Activated B cell treated with CpG ODN at 0.5 μM for 24 hours (primary cell): ENCODE data around the gene STEAP2. TPM values are rescaled to one million over a fixed set of nuclear protein-coding genes. Genes with fewer than 3 reads are reported as not detected.
"Not testable (repeated sequence)": the region's sequence is repeated elsewhere in the genome, so short reads cannot be mapped to it uniquely, and the experiment has no call there.

Experiments used
- ATAC-seq: fragments of 200-7000 bp; cut with Tn5 transposase; one replicate; pipeline ENCODE4 v1.10.0; 2021; ENCODE audit warnings: low read depth, mild to moderate bottlenecking, moderate library complexity
- CTCF ChIA-PET: fragments of 350-600 bp; sonication (Branson Sonifier 250); formaldehyde crosslinking; loops from one replicate; lab custom pipeline; 2021; ENCODE audit warnings: antibody characterized with exemption; lab: Charles Lee
- POLR2A ChIA-PET: fragments of 350-600 bp; sonication (Branson Sonifier 250); formaldehyde crosslinking; loops from one replicate; lab custom pipeline; 2021; ENCODE audit warnings: antibody characterized with exemption; lab: Charles Lee
- DNase-seq: peaks from one replicate; pipeline ENCODE4 v3.0.0; 2022
- H3K27ac Mint-ChIP-seq: one replicate; pipeline ENCODE4 v1.8.0; 2020; ENCODE audit warnings: mixed read lengths
- H3K27me3 Mint-ChIP-seq: one replicate; pipeline ENCODE4 v1.8.0; 2021; ENCODE audit warnings: mixed read lengths
- H3K36me3 Mint-ChIP-seq: one replicate; pipeline ENCODE4 v1.8.0; 2021; ENCODE audit warnings: low read depth, mixed read lengths
- H3K4me1 Mint-ChIP-seq: one replicate; pipeline ENCODE4 v1.8.0; 2021; ENCODE audit warnings: mixed read lengths
- H3K4me3 Mint-ChIP-seq: one replicate; pipeline ENCODE4 v1.8.0; 2020; ENCODE audit warnings: mild to moderate bottlenecking, mixed read lengths
- H3K9me3 Mint-ChIP-seq: one replicate; pipeline ENCODE4 v1.8.0; 2020; ENCODE audit warnings: mixed read lengths
- intact Hi-C: fragments of 100-400 bp; cut with micrococcal nuclease; formaldehyde crosslinking; loops from one replicate; pipeline ENCODE4 v1.15.1; 2024
- total RNA-seq: library from RNA; stranded (reverse); gene quantifications from 2 replicates; pipeline ENCODE4 v1.2.3, GENCODE V29; 2022
- TF ChIP-seq, protein P1 (sequence below): fragments of 200-600 bp; IDR thresholded peaks from one replicate; pipeline ENCODE4 v1.8.0; 2022; ENCODE audit warnings: antibody characterized with exemption, mild to moderate bottlenecking

The STEAP2 gene
- total RNA-seq, 1 donor from 2014 or later: not detected

DNA sequence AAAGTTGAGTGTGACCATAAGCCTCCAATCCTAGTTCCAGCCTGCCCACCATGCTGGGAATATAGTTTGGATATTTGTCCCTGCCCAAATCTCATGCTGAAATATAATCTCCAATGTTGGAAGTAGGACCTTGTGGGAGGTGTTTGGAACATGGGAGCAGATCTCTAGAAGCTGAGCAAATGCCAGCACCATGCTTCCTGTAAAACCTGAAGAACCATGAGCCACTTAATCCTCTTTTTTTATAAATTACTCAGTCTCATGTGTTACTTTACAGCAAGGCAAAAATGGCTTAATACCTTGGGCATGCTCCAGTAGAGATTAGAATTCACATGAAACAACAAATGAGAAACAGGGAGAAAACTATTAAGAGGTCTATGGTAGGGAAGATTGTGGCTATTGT, 30.1 kb upstream of the STEAP2 start:
- ChIA-PET POLR2A (no interaction called here), CTCF (no interaction called here)
- Mint-ChIP-seq H3K9me3 (peaks cover 4% of the 10 kb centered on the region), H3K4me3 (no peak overlapping the region), H3K27me3 (no peaks in the 10 kb centered on the region), H3K27ac (no peak overlapping the region), H3K36me3 (no peaks in the 10 kb centered on the region), H3K4me1 (peaks cover 23% of the 10 kb centered on the region)
- intact Hi-C loops: no loop called here
- DNase-seq (no peak), ATAC-seq (no peak)
- TF ChIP-seq, protein P1, sequence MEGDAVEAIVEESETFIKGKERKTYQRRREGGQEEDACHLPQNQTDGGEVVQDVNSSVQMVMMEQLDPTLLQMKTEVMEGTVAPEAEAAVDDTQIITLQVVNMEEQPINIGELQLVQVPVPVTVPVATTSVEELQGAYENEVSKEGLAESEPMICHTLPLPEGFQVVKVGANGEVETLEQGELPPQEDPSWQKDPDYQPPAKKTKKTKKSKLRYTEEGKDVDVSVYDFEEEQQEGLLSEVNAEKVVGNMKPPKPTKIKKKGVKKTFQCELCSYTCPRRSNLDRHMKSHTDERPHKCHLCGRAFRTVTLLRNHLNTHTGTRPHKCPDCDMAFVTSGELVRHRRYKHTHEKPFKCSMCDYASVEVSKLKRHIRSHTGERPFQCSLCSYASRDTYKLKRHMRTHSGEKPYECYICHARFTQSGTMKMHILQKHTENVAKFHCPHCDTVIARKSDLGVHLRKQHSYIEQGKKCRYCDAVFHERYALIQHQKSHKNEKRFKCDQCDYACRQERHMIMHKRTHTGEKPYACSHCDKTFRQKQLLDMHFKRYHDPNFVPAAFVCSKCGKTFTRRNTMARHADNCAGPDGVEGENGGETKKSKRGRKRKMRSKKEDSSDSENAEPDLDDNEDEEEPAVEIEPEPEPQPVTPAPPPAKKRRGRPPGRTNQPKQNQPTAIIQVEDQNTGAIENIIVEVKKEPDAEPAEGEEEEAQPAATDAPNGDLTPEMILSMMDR: no peak

DNA sequence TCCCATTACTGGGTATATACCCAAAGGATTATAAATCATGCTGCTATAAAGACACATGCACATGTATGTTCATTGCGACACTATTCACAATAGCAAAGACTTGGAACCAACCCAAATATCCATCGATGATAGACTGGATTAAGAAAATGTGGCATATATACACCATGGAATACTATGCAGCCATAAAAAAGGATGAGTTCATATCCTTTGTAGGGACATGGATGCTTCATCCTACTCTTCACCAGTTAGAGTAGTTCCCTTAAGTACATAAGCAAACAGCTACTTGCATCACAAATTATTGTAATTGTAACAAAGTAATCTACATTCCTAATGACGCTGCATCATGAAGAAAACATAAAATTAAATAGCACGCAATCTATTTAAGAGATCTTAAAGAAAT, 25.2 kb upstream of the STEAP2 start:
- DNase-seq, H3K9me3 Mint-ChIP-seq, H3K36me3 Mint-ChIP-seq, ATAC-seq, H3K27me3 Mint-ChIP-seq, H3K4me3 Mint-ChIP-seq, intact Hi-C loops, H3K27ac Mint-ChIP-seq, H3K4me1 Mint-ChIP-seq, POLR2A ChIA-PET, CTCF ChIA-PET: not testable (repeated sequence)

DNA sequence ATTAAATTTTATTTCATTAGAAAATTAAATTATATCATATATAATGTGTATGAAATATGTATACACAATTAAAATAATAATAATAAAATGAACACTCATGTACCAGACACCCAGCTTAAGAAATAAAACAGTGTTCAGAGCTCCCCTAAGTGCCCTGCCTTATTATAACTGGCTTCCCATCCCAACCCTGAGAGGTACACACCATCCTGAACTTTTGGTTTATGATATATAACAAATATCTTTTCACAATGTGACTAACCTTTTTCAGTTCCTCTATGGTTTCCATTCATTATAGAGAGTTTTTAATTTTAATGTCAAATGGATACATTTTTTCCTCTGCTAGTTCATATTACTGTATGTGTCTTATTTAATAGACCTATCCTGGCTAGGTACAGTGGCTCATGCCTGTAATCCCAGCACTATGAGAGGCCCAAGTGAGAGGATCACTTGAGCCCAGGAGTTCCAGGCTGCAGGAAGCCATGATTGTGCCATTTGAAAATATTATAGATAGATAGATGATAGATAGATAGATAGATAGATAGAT, 24.0 kb upstream of the STEAP2 start:
- Mint-ChIP-seq H3K4me1 (peaks cover 2% of the 10 kb centered on the region), H3K9me3 (peaks cover 4% of the 10 kb centered on the region), H3K4me3 (no peak overlapping the region), H3K36me3 (no peaks in the 10 kb centered on the region), H3K27ac (no peak overlapping the region), H3K27me3 (no peaks in the 10 kb centered on the region)
- ChIA-PET CTCF (interaction anchor here (1.0 kb wide), 1 partner anchor 9 kb away, joined by 3 read pairs; no protein-coding TSS in a partner anchor), POLR2A (no interaction called here)
- intact Hi-C loops: loop anchor here (1.0 kb wide), 1 partner anchor 8 kb away; no protein-coding TSS in a partner anchor
- no peak for ATAC-seq
- no peak for DNase-seq
- TF ChIP-seq, protein P1: no peak

DNA sequence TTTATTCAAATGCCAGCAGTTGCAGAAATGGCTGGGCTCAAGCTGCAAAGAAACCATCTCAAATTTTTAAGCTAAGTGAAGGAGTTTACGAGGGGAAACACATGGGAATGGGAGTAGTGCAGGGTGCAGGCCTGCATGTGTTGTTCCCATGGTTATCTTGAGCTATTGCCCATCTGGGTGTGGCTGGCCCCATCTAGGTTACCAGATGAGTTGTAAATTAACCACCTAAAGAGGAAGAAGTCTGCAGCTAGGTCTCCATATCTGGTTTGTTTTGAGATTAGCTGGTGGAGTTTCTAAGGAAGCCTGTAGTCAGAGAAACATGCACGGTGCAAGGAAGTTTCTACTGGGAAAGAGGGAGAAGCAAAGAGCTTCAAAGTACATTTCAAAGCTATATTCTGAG, 23.3 kb upstream of the STEAP2 start:
- H3K4me3 Mint-ChIP-seq: no peak overlapping the region
- TF ChIP-seq, protein P1: no peak
- no peaks in the 10 kb centered on the region for H3K36me3 Mint-ChIP-seq
- H3K27me3 Mint-ChIP-seq: no peaks in the 10 kb centered on the region
- POLR2A ChIA-PET: no interaction called here
- CTCF ChIA-PET: no interaction called here
- ATAC-seq (no peak), DNase-seq (no peak)
- no peak overlapping the region for H3K27ac Mint-ChIP-seq
- peaks cover 2% of the 10 kb centered on the region for H3K4me1 Mint-ChIP-seq
- peaks cover 4% of the 10 kb centered on the region for H3K9me3 Mint-ChIP-seq
- intact Hi-C loops: no loop called here

DNA sequence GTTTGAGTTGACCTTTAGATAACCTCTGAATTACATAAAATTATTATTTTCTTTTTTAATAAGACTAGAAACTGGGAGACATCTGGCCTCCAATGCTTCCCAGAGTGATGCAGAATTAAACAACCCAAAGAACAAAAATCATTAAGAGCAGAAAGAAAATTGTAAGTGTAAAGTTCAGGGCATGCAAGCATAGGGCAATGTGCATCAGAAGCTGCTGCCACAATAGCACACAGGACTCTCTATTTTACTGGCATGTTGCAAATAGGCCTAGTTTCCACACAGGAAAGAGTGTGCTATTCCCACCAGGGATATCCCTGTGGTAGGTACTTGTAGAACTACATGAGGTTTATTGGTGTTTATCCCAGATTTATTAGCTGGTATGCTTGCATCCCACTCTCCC, 20.5 kb upstream of the STEAP2 start:
- DNase-seq (no peak), ATAC-seq (no peak)
- Mint-ChIP-seq H3K4me3 (no peak overlapping the region), H3K4me1 (peaks cover 2% of the 10 kb centered on the region), H3K27me3 (peaks cover 2% of the 10 kb centered on the region), H3K36me3 (no peaks in the 10 kb centered on the region), H3K27ac (no peak overlapping the region), H3K9me3 (peaks cover 2% of the 10 kb centered on the region)
- intact Hi-C loops: no loop called here
- POLR2A ChIA-PET: no interaction called here
- CTCF ChIA-PET: no interaction called here
- TF ChIP-seq, protein P1: no peak

DNA sequence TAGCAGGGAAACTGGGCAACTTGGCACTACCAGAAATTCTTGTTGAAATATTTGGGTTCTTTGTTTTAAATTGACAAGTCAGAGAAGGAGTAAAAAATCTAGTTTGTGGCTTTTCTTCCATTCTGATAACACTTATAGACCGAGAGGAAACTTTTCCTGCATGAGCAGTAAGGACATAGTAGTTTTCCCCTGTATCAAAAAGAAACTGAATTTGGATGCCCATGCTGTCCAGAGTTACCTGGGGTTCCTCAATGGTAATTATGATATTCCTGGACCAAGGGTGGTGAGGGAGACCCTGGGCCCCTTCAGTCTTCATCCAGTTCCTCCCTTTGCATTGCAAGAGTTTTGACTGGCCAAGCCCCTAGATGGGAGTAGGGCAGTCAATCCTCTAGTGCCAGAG, 19.9 kb upstream of the STEAP2 start:
- Mint-ChIP-seq H3K27me3 (peaks cover 2% of the 10 kb centered on the region), H3K4me3 (no peak overlapping the region), H3K27ac (no peak overlapping the region), H3K36me3 (no peaks in the 10 kb centered on the region), H3K9me3 (peaks cover 2% of the 10 kb centered on the region), H3K4me1 (peaks cover 2% of the 10 kb centered on the region)
- TF ChIP-seq, protein P1: no peak
- ChIA-PET POLR2A (no interaction called here), CTCF (no interaction called here)
- ATAC-seq: no peak
- no peak for DNase-seq
- intact Hi-C loops: no loop called here
